Breast epithelium (tissue), 4 donors: Measurements from ENCODE around the gene FAM180A. TPM values are rescaled to one million over a fixed set of nuclear protein-coding genes. Genes with fewer than 3 reads are reported as not detected.

ENCODE experiments used
- DNase-seq, 2 donors: peaks; one replicate each; pipeline ENCODE4 v3.0.0-alpha.2; 2019; ENCODE audit warnings: low spot score in 2 of 2
- H3K27ac ChIP-seq, 2 donors: fragments of 200-600 bp; sonication (generic) in 1 of 2; one replicate each; pipeline ENCODE4 v1.5.1; 2016 to 2019; ENCODE audit warnings: mild to moderate bottlenecking in 1 of 2
- H3K27me3 ChIP-seq, 2 donors: fragments of 200-600 bp; sonication (generic) in 1 of 2; one replicate each; pipeline versions ENCODE4 v1.5.1 to v1.6.0; 2017 to 2019; ENCODE audit warnings: control low read depth in 1 of 2, mild to moderate bottlenecking in 1 of 2
- H3K36me3 ChIP-seq: fragments of 200-600 bp; one replicate; pipeline ENCODE4 v1.5.1; 2019
- H3K4me1 ChIP-seq, 2 donors: fragments of 200-600 bp; sonication (generic); one replicate each; pipeline ENCODE4 v1.5.1; 2016 to 2019; ENCODE audit warnings: control low read depth in 1 of 2
- H3K4me3 ChIP-seq, 3 donors: fragments of 200-600 bp; sonication (generic); 1 replicate in 2 of 3; 2 replicates in 1 of 3; pipeline ENCODE4 v1.5.1; 2016 to 2019; ENCODE audit warnings: mild to moderate bottlenecking in 3 of 3, moderate library complexity in 2 of 3
- H3K9me3 ChIP-seq, 2 donors: fragments of 200-600 bp; sonication (generic) in 1 of 2; one replicate each; pipeline ENCODE4 v1.5.1; 2016 to 2019; ENCODE audit warnings: control low read depth in 1 of 2
- POLR2A ChIP-seq: fragments of 450-650 bp; IDR thresholded peaks from one replicate; pipeline ENCODE4 v1.6.1; 2016; ENCODE audit warnings: antibody characterized with exemption, mild to moderate bottlenecking, moderate library complexity
- POLR2AphosphoS5 ChIP-seq, 3 donors: sonication (generic); formaldehyde crosslinking; IDR thresholded peaks; one replicate each; pipeline ENCODE4 v1.6.1; 2017; ENCODE audit warnings: antibody characterized with exemption in 3 of 3
- intact Hi-C: fragments of 100-400 bp; cut with DNase I; formaldehyde crosslinking; loops from one replicate; pipeline ENCODE4 v1.15.1; 2023; ENCODE audit warnings: low total_unique reads
- total RNA-seq, 3 donors: library from RNA; depleted of rRNA; stranded (reverse); fragments of >200 nt; gene quantifications; one replicate each; pipeline ENCODE4 v1.1.0, GENCODE V29; 2016
- TF ChIP-seq, protein P1 (sequence below), 3 donors: fragments of 450-650 bp; IDR thresholded peaks; one replicate each; pipeline ENCODE4 v1.5.1; 2016 to 2017; ENCODE audit warnings: antibody characterized with exemption in 3 of 3, mild to moderate bottlenecking in 3 of 3, moderate library complexity in 3 of 3

FAM180A gene
- total RNA-seq = 10 to 100 TPM in 1 of 3 donors, 1 to 10 TPM in 2; 5.2 to 11.9 (median 9.1) TPM

DNA sequence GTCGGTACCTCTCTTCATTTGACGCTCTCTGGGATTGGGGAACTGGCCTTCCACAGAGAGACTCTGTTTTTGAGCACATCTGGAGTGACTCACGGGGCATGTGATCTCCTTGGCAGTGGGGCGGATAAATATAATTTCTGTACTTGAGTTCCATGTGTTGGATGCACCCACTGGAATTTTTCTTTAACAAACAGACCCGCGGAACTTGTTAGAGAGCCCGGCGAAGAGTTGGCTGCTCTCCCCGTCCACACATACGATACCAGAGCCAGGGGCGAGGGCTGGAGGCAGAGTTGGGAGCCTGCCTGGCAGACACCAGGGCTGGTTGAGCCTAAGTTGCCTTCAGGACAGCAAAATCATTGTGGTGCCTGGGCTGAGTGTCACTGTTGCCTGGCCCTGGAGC is at the start of gene FAM180A:
FAM180A (minus strand) TSS at position 44 of the 400 bp plus-strand sequence. CDS start 233 bp downstream, outside the sequence.
- peak in 2 of 3 donors; percentile 17 to 67 for TF ChIP-seq POLR2AphosphoS5 (IDR thresholded peaks at IDR 0.05)
- TF ChIP-seq, protein P1, sequence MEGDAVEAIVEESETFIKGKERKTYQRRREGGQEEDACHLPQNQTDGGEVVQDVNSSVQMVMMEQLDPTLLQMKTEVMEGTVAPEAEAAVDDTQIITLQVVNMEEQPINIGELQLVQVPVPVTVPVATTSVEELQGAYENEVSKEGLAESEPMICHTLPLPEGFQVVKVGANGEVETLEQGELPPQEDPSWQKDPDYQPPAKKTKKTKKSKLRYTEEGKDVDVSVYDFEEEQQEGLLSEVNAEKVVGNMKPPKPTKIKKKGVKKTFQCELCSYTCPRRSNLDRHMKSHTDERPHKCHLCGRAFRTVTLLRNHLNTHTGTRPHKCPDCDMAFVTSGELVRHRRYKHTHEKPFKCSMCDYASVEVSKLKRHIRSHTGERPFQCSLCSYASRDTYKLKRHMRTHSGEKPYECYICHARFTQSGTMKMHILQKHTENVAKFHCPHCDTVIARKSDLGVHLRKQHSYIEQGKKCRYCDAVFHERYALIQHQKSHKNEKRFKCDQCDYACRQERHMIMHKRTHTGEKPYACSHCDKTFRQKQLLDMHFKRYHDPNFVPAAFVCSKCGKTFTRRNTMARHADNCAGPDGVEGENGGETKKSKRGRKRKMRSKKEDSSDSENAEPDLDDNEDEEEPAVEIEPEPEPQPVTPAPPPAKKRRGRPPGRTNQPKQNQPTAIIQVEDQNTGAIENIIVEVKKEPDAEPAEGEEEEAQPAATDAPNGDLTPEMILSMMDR (IDR thresholded peaks at IDR 0.05) = no peak
- intact Hi-C loops = no loop called here

DNA sequence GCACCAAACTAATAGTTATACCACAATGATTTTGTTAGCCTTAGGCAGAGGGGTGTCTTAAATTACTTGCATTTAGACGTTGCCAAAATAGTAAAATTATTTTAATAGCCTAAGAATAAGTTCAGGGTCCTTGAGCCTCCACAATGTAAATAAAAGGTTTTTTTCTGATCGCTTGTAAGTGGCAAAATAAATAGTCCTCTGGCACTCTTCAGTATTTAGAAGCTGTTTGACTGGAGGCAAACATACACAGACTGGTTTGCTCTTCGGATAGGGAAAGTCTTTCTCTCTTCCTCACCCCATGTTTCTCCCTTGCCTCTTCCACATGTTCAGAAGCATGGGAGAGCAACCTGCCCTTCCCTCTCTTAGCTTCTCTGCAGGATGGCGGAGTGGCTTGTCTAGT is 49.5 kb upstream of the FAM180A start:
- TF ChIP-seq POLR2AphosphoS5 (IDR thresholded peaks at IDR 0.05) = no peak
- TF ChIP-seq, protein P1 (IDR thresholded peaks at IDR 0.05) = no peak
- no peak for TF ChIP-seq POLR2A
- H3K36me3 ChIP-seq = no peaks in the 10 kb centered on the region
- no peaks in the 10 kb centered on the region for H3K27me3 ChIP-seq
- H3K9me3 ChIP-seq = no peaks in the 10 kb centered on the region
- H3K4me3 ChIP-seq = no peak overlapping the region
- no peak for DNase-seq
- no peaks in the 10 kb centered on the region for H3K4me1 ChIP-seq
- intact Hi-C loops = loop anchor here (10.0 kb wide), 1 partner anchor 133 kb away; the partner anchor contains the start of gene STMP1
- no peak overlapping the region for H3K27ac ChIP-seq

More for the DNA sequence above, at the start of gene FAM180A:
- peak; percentile 66 to 78 for DNase-seq
- no peaks in the 10 kb centered on the region for H3K27me3 ChIP-seq
- peaks cover 0 to 11% of the 10 kb centered on the region in 2 donors for H3K4me1 ChIP-seq
- H3K9me3 ChIP-seq = no peaks in the 10 kb centered on the region
- H3K4me3 ChIP-seq = peak within 1 kb of the TSS; percentile 42 to 57 (median 44)
- H3K27ac ChIP-seq = peak within 1 kb of the TSS; percentile 86 to 95
- no peaks in the 10 kb centered on the region for H3K36me3 ChIP-seq

DNA sequence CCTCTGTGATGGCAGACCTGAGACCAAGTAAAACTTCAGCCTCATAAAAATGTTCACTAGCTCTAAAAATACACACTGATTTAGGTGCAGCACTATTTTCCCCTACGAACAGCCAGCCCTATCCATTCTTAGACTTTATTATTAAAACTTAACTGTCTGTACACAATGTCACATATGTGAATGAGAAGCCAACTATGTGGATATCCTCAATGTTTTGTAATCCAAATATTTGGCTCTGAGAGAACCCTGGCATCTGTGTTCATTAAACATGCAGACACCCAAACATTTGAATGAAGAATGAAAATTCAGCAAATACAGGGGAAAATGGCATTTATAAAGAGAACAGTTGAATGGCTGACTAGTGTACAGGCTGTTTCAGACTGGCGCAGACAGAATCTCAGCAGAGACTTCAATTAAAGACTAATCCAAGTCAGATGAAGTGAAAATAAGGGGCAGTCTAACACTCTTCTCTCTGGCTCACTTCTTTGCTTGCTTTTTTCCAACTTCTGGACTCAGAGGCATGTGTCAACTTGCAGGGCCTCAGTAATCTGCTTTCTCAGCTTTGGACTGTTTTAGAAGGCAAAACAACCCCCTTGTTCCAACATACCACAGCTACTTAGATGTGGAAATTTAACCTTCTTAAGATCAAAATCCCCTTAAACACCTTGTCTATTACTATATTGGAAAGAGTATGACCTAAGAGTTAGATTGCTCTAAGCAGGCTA is 47.4 kb upstream of the FAM180A start:
- no peaks in the 10 kb centered on the region for H3K36me3 ChIP-seq
- H3K4me3 ChIP-seq = no peak overlapping the region
- no peaks in the 10 kb centered on the region for H3K9me3 ChIP-seq
- H3K27me3 ChIP-seq = no peaks in the 10 kb centered on the region
- intact Hi-C loops = loop anchor here (10.0 kb wide), 1 partner anchor 131 kb away; the partner anchor contains the start of gene STMP1
- TF ChIP-seq, protein P1 (IDR thresholded peaks at IDR 0.05) = no peak
- TF ChIP-seq POLR2A = no peak
- TF ChIP-seq POLR2AphosphoS5 (IDR thresholded peaks at IDR 0.05) = no peak
- DNase-seq = peak in 1 of 2 donors; percentile 43
- no peaks in the 10 kb centered on the region for H3K4me1 ChIP-seq
- peak overlapping the region; percentile 69 to 81 for H3K27ac ChIP-seq

DNA sequence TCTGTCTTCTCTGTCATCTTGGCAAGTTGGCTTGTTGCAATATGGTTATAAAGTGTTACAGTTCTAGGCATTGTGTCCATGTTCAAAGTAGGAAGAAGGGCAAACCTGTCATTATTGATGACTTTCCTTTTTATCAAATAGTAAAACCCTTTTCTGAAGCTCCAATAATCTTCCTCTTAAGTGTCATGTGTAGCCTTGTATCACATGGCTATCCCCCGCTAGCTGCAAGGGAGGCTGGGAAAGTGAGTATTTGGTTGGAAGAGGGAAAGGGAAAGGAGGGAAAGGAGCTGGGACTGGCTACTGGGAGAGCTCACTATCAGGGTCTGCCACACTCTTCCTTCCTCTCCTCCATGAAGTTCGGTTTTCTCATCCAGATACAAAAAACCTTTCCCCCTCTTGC is 45.2 kb upstream of the FAM180A start:
- Histone ChIP-seq H3K4me3 (no peak overlapping the region), H3K27me3 (no peaks in the 10 kb centered on the region), H3K36me3 (no peaks in the 10 kb centered on the region), H3K4me1 (no peaks in the 10 kb centered on the region), H3K9me3 (no peaks in the 10 kb centered on the region), H3K27ac (no peak overlapping the region)
- intact Hi-C loops = loop anchor here (10.0 kb wide), 1 partner anchor 129 kb away; the partner anchor contains the start of gene STMP1
- TF ChIP-seq POLR2A (no peak), POLR2AphosphoS5 (IDR thresholded peaks at IDR 0.05) (no peak)
- TF ChIP-seq, protein P1 (IDR thresholded peaks at IDR 0.05) = no peak
- no peak for DNase-seq

DNA sequence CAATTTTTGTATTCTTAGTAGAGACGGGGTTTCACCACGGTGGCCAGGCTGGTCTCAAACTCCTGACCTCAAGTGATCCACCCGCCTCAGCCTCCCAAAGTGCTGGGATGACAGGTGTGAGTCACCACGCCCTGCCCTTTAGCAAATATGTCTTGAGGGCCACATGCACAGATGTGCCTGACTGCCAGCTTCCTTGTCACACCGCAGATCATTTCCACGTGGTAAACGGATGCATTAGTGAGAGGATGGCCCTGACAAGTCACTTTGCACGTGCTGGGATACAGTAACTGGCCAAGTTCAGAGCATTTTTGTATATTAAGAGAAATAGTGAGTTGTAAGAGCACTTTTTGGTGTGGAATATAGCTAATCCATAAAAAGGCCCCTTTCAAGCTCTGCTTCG is 44.3 kb upstream of the FAM180A start:
- Histone ChIP-seq H3K4me3 (no peak overlapping the region), H3K27me3 (no peaks in the 10 kb centered on the region), H3K27ac (no peak overlapping the region), H3K9me3 (no peaks in the 10 kb centered on the region), H3K36me3 (no peaks in the 10 kb centered on the region), H3K4me1 (no peaks in the 10 kb centered on the region)
- intact Hi-C loops = loop anchor here (10.0 kb wide), 1 partner anchor 128 kb away; the partner anchor contains the start of gene STMP1
- TF ChIP-seq POLR2AphosphoS5 (IDR thresholded peaks at IDR 0.05) (no peak), POLR2A (no peak)
- TF ChIP-seq, protein P1 (IDR thresholded peaks at IDR 0.05) = no peak
- no peak for DNase-seq
